ENCODE measurements around the gene MDM4. TPM values are rescaled to one million over a fixed set of nuclear protein-coding genes. Genes with fewer than 3 reads are reported as not detected.
"Not testable (repeated sequence)": the region's sequence is repeated elsewhere in the genome, so short reads cannot be mapped to it uniquely, and the experiment has no call there.

MDM4 gene
- total RNA-seq, 2 donors from 2014 or later: 72.9 to 125 TPM

GRCh38 chr1:204509186-204509635 is 7.0 kb upstream of the MDM4 start:
- 67 to 78% methylated on average over 9 of the region's 9 CpGs for WGBS, 2 donors
- TF ChIP-seq POLR2A (IDR thresholded peaks at IDR 0.05): no peak
- no peak for TF ChIP-seq CTCF (IDR thresholded peaks at IDR 0.05)
- no peak for ATAC-seq
- Histone ChIP-seq H3K36me3 (replicated peaks in 1 of 2; ENCODE audit: insufficient read depth in 1 of 2, low read depth in 2 of 2) (no peaks in the 10 kb centered on the region), H3K4me1 (peaks cover 26% of the 10 kb centered on the region), H3K27ac (no peak overlapping the region), H3K9me3 (no peaks in the 10 kb centered on the region), H3K4me3 (no peak overlapping the region), H3K27me3 (no peaks in the 10 kb centered on the region)
- intact Hi-C loops (cut with DNase I): no loop called here
- DNase-seq: no peak

- ATAC-seq (no peak), DNase-seq (no peak)
- peaks cover 14% of the 10 kb centered on the region for H3K4me1 ChIP-seq
- TF ChIP-seq CTCF (IDR thresholded peaks at IDR 0.05): no peak
- TF ChIP-seq POLR2A (IDR thresholded peaks at IDR 0.05): no peak
- intact Hi-C loops (cut with DNase I): no loop called here
- no peak overlapping the region for H3K27ac ChIP-seq
- H3K4me3 ChIP-seq: no peak overlapping the region
- H3K27me3 ChIP-seq: no peaks in the 10 kb centered on the region
- H3K9me3 ChIP-seq: no peaks in the 10 kb centered on the region
- no peaks in the 10 kb centered on the region for H3K36me3 ChIP-seq (replicated peaks in 1 of 2; ENCODE audit: insufficient read depth in 1 of 2, low read depth in 2 of 2)
Measured at GRCh38 chr1:204511366-204511765, 4.8 kb upstream of the MDM4 start.

GRCh38 chr1:204513117-204513716 is 3.0 kb upstream of the MDM4 start:
- Histone ChIP-seq H3K4me3 (no peak overlapping the region), H3K27ac (peak overlapping the region in 2 of 4 donors; percentile 9 to 24), H3K4me1 (peaks cover 17% of the 10 kb centered on the region), H3K36me3 (replicated peaks in 1 of 2; ENCODE audit: insufficient read depth in 1 of 2, low read depth in 2 of 2) (no peaks in the 10 kb centered on the region), H3K27me3 (no peaks in the 10 kb centered on the region), H3K9me3 (no peaks in the 10 kb centered on the region)
- intact Hi-C loops (cut with DNase I): no loop called here
- 63 to 77% methylated on average over 15 of the region's 15 CpGs for WGBS, 2 donors
- ATAC-seq: no peak
- TF ChIP-seq POLR2A (IDR thresholded peaks at IDR 0.05): no peak
- no peak for TF ChIP-seq CTCF (IDR thresholded peaks at IDR 0.05)
- no peak for DNase-seq

GRCh38 chr1:204514828-204515227 is 1.4 kb upstream of the MDM4 start:
- H3K4me1 ChIP-seq: peaks cover 23% of the 10 kb centered on the region
- intact Hi-C loops (cut with DNase I): no loop called here

GRCh38 chr1:204517382-204517781 is 1.2 kb downstream of the MDM4 start:
- 86 to 92% methylated on average over 19 of the region's 19 CpGs for WGBS, 2 donors

More at GRCh38 chr1:204514828-204515227, 1.4 kb upstream of the MDM4 start:
- no peaks in the 10 kb centered on the region for H3K9me3 ChIP-seq
- no peaks in the 10 kb centered on the region for H3K36me3 ChIP-seq (replicated peaks in 1 of 2; ENCODE audit: insufficient read depth in 1 of 2, low read depth in 2 of 2)
- H3K4me3 ChIP-seq: no peak overlapping the region
- no peaks in the 10 kb centered on the region for H3K27me3 ChIP-seq
- DNase-seq (no peak), ATAC-seq (no peak)
- TF ChIP-seq CTCF (IDR thresholded peaks at IDR 0.05): no peak
- WGBS, 2 donors: 53 to 58% methylated on average over 2 of the region's 2 CpGs
- H3K27ac ChIP-seq: no peak overlapping the region

More at GRCh38 chr1:204517382-204517781, 1.2 kb downstream of the MDM4 start:
- H3K36me3 ChIP-seq (replicated peaks in 1 of 2; ENCODE audit: insufficient read depth in 1 of 2, low read depth in 2 of 2); ATAC-seq; H3K9me3 ChIP-seq; H3K27me3 ChIP-seq; H3K4me3 ChIP-seq; H3K27ac ChIP-seq; DNase-seq; intact Hi-C loops (cut with DNase I): not testable (repeated sequence)
- H3K4me1 ChIP-seq: peaks cover 30% of the 10 kb centered on the region

Measured in body of pancreas (tissue), 4 donors.